Esophagus squamous epithelium (tissue), 4 donors: ENCODE measurements around the gene CWC22.

Source experiments
- POLR2A ChIP-seq, 4 donors: fragments of 450-650 bp; IDR thresholded peaks; one replicate each; pipeline ENCODE4 v1.6.1; 2017; ENCODE audit warnings: antibody characterized with exemption in 4 of 4, mild to moderate bottlenecking in 4 of 4, moderate library complexity in 3 of 4
- TF ChIP-seq, protein P1 (sequence below), 6 experiments: fragments of 450-650 bp in 4 of 6; fragments of 200-600 bp in 2 of 6; sonication (generic) in 2 of 6; IDR thresholded peaks; one replicate each; pipeline ENCODE4 v1.5.1; 2016 to 2019; ENCODE audit warnings: antibody characterized with exemption in 6 of 6, mild to moderate bottlenecking in 4 of 6, moderate library complexity in 4 of 6

GRCh38 chr2:179991344-179991743 is 15.8 kb downstream of the CWC22 start:
- TF ChIP-seq, protein P1, sequence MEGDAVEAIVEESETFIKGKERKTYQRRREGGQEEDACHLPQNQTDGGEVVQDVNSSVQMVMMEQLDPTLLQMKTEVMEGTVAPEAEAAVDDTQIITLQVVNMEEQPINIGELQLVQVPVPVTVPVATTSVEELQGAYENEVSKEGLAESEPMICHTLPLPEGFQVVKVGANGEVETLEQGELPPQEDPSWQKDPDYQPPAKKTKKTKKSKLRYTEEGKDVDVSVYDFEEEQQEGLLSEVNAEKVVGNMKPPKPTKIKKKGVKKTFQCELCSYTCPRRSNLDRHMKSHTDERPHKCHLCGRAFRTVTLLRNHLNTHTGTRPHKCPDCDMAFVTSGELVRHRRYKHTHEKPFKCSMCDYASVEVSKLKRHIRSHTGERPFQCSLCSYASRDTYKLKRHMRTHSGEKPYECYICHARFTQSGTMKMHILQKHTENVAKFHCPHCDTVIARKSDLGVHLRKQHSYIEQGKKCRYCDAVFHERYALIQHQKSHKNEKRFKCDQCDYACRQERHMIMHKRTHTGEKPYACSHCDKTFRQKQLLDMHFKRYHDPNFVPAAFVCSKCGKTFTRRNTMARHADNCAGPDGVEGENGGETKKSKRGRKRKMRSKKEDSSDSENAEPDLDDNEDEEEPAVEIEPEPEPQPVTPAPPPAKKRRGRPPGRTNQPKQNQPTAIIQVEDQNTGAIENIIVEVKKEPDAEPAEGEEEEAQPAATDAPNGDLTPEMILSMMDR (IDR thresholded peaks at IDR 0.05), result no peak
- no peak for TF ChIP-seq POLR2A (IDR thresholded peaks at IDR 0.05)
